GM12878 (cell line): ENCODE measurements around the gene TOP2A. TPM values are rescaled to one million over a fixed set of nuclear protein-coding genes. Genes with fewer than 3 reads are reported as not detected.
A peak's percentile ranks its signal among the peaks of the same experiment; 100 is the strongest.

Experiments used
- ATAC-seq: fragments of 200-7000 bp; cut with Tn5 transposase; 3 replicates; pipeline ENCODE4 v1.9.1; 2020; ENCODE audit warnings: mild to moderate bottlenecking, moderate library complexity
- BruUV-seq: library from RNA; stranded (reverse); fragments of 400-500 nt; replicated peaks from 2 replicates; lab custom pipeline; 2021; lab: Mats Ljungman, UMichigan
- CTCF ChIA-PET: fragments of 300-600 bp; sonication (Branson Sonifier 250); formaldehyde crosslinking; extraction: SDS; loops from one replicate; lab custom pipeline; 2021; ENCODE audit warnings: inconsistent platforms; lab: Yijun Ruan, JAX
- POLR2A ChIA-PET: fragments of 350-600 bp; formaldehyde crosslinking; extraction: SDS; loops from one replicate; lab custom pipeline; 2021; ENCODE audit warnings: inconsistent platforms; lab: Charles Lee
- RAD21 ChIA-PET: fragments of 300-600 bp; sonication (Branson Sonifier 250); formaldehyde crosslinking; loops from one replicate; lab custom pipeline; 2023; ENCODE audit warnings: antibody characterized with exemption; ENCODE audit not compliant: unreplicated experiment; lab: Charles Lee
- SMC1A ChIA-PET: fragments of 300-600 bp; sonication (Branson Sonifier 250); formaldehyde crosslinking; loops from one replicate; lab custom pipeline; 2023; ENCODE audit not compliant: unreplicated experiment, uncharacterized antibody; lab: Charles Lee
- DNase-seq: peaks from one replicate; pipeline ENCODE4 v3.0.0-alpha.2; 2011; ENCODE audit warnings: low read depth, low spot score
- FAIRE-seq: peaks from 3 replicates; lab custom pipeline; 2011; peaks lifted over from hg19 to GRCh38; lab: Jason Lieb, UNC
- H2AFZ ChIP-seq: 2 replicates; pipeline ENCODE4 v1.6.0; 2011; ENCODE audit warnings: low read depth, low read length, control low read depth; ENCODE audit not compliant: control insufficient read depth
- H3K27ac ChIP-seq: 2 replicates; pipeline ENCODE4 v1.5.1; 2011; ENCODE audit warnings: control low read depth; ENCODE audit not compliant: control insufficient read depth, insufficient read depth
- H3K27me3 ChIP-seq, 2 experiments: replicated peaks in 1 of 2; 2 replicates each; pipeline versions ENCODE4 v1.6.0 to v1.6.1; 2011; ENCODE audit warnings: low read length in 1 of 2; ENCODE audit not compliant: control insufficient read depth in 2 of 2, insufficient read depth in 2 of 2
- H3K36me3 ChIP-seq, 2 experiments: 2 replicates each; pipeline ENCODE4 v1.5.1; 2011; ENCODE audit warnings: low read length in 1 of 2; ENCODE audit not compliant: control insufficient read depth in 2 of 2, insufficient read depth in 2 of 2
- H3K4me1 ChIP-seq: 2 replicates; pipeline ENCODE4 v1.6.1; 2011; ENCODE audit warnings: mild to moderate bottlenecking, low read length, moderate library complexity, mixed read lengths; ENCODE audit not compliant: control insufficient read depth, insufficient read depth
- H3K4me2 ChIP-seq: 2 replicates; pipeline ENCODE4 v1.6.0; 2011; ENCODE audit warnings: control low read depth; ENCODE audit not compliant: control insufficient read depth, insufficient read depth
- H3K4me3 ChIP-seq: fragments of 200-600 bp; sonication (generic); 2 replicates; pipeline ENCODE4 v1.5.1; 2016
- H3K79me2 ChIP-seq: 2 replicates; pipeline ENCODE4 v1.6.0; 2011; ENCODE audit warnings: low read length; ENCODE audit not compliant: control insufficient read depth, insufficient read depth
- H3K9ac ChIP-seq: 2 replicates; pipeline ENCODE4 v1.8.0; 2011; ENCODE audit warnings: low read length, control low read depth, mixed read lengths; ENCODE audit not compliant: control insufficient read depth, insufficient read depth
- H3K9me3 ChIP-seq: replicated peaks from 3 replicates; pipeline ENCODE4 v1.5.1; 2011; ENCODE audit warnings: mild to moderate bottlenecking, low read length; ENCODE audit not compliant: control insufficient read depth, insufficient read depth
- H4K20me1 ChIP-seq: 2 replicates; pipeline ENCODE4 v1.6.0; 2011; ENCODE audit not compliant: control insufficient read depth, insufficient read depth
- BMI1 ChIP-seq: fragments of 450-650 bp; IDR thresholded peaks from 2 replicates; pipeline ENCODE4 v1.6.1; 2016; ENCODE audit warnings: mild to moderate bottlenecking, moderate library complexity, borderline replicate concordance
- GATAD2B ChIP-seq: fragments of 450-650 bp; conservative IDR thresholded peaks from 2 replicates; pipeline ENCODE4 v1.6.1; 2017; ENCODE audit warnings: low read depth, mild to moderate bottlenecking, moderate library complexity
- HDAC6 ChIP-seq: fragments of 200-600 bp; sonication (generic); IDR thresholded peaks from one replicate; pipeline ENCODE4 v1.8.0; 2017; ENCODE audit warnings: antibody characterized with exemption; ENCODE audit not compliant: unreplicated experiment
- IRF5 ChIP-seq: fragments of 450-650 bp; IDR thresholded peaks from 2 replicates; pipeline ENCODE4 v1.6.1; 2017; ENCODE audit warnings: borderline replicate concordance
- MTA2 ChIP-seq: fragments of 450-650 bp; IDR thresholded peaks from 2 replicates; pipeline ENCODE4 v1.6.1; 2016; ENCODE audit warnings: low read depth, mild to moderate bottlenecking, moderate library complexity
- NR2C2 ChIP-seq: IDR thresholded peaks from 2 replicates; pipeline ENCODE4 v1.6.1; 2011; ENCODE audit warnings: borderline replicate concordance, low read depth; ENCODE audit not compliant: control insufficient read depth, insufficient read length
- PRDM15 ChIP-seq: fragments of 450-650 bp; formaldehyde crosslinking; IDR thresholded peaks from 2 replicates; pipeline ENCODE4 v1.4.0; 2020; ENCODE audit warnings: mild to moderate bottlenecking, moderate library complexity
- RELA ChIP-seq: fragments of 450-650 bp; IDR thresholded peaks from 2 replicates; pipeline ENCODE4 v1.8.0; 2014; ENCODE audit warnings: borderline replicate concordance; ENCODE audit not compliant: partially characterized antibody
- STAT1 ChIP-seq: fragments of 450-650 bp; conservative IDR thresholded peaks from 2 replicates; pipeline ENCODE4 v1.6.1; 2014; ENCODE audit warnings: antibody characterized with exemption, mild to moderate bottlenecking
- TBL1XR1 ChIP-seq: IDR thresholded peaks from 2 replicates; pipeline ENCODE4 v1.6.1; 2012; ENCODE audit warnings: low read depth, low read length, improper control_type of control experiment
- WRNIP1 ChIP-seq: IDR thresholded peaks from 2 replicates; pipeline ENCODE4 v1.6.1; 2011; ENCODE audit warnings: low read depth, low read length, improper control_type of control experiment, borderline replicate concordance
- ZBTB11 ChIP-seq: fragments of 450-650 bp; formaldehyde crosslinking; IDR thresholded peaks from 2 replicates; pipeline ENCODE4 v1.5.0; 2022; ENCODE audit warnings: mild to moderate bottlenecking, missing genetic modification characterization
- ZNF207 ChIP-seq: fragments of 450-650 bp; IDR thresholded peaks from 2 replicates; pipeline ENCODE4 v1.6.1; 2014; ENCODE audit warnings: antibody characterized with exemption, mild to moderate bottlenecking, borderline replicate concordance
- WGBS: methylation state at CpG from one replicate; pipeline ENCODE4 v1.1.6; 2016; ENCODE audit warnings: low lambda C conversion rate; ENCODE audit not compliant: insufficient replicate concordance, insufficient coverage; ENCODE audit errors: missing lambda C conversion rate; 5-methylcytosine and 5-hydroxymethylcytosine counted together
- in situ Hi-C: fragments of 300-500 bp; cut with MboI; formaldehyde crosslinking; loops from 9 replicates; pipeline ENCODE4 v1.14.3; 2018; ENCODE audit warnings: mixed read lengths
- intact Hi-C: fragments of 100-400 bp; cut with micrococcal nuclease; formaldehyde crosslinking; loops from one replicate; pipeline ENCODE4 v1.14.2; 2022; ENCODE audit not compliant: unreplicated experiment
- polyA plus RNA-seq, 11 experiments: library from polyadenylated mRNA; depleted of rRNA in 4 of 11; unstranded in 6 of 11; stranded (reverse) in 5 of 11; fragments of >200 nt; fragmentation: Nextera tagmentation in 4 of 11; fragmentation: Illumina TruSeq in 1 of 11; extraction: Ambion mirVana in 4 of 11; extraction: Trizol in 1 of 11; gene quantifications; 1 replicate in 1 of 11; 2 replicates in 10 of 11; pipeline versions ENCODE4 v1.2.1 to v1.2.3, GENCODE V29; 2011 to 2016; ENCODE audit warnings: inconsistent platforms in 2 of 11, missing spikeins in 2 of 11, low read depth in 1 of 11
- total RNA-seq, 4 experiments: library from RNA; depleted of rRNA in 3 of 4; stranded (reverse); fragments of >200 nt in 3 of 4; fragmentation: Illumina TruSeq in 1 of 4; extraction: Trizol in 1 of 4; gene quantifications; 2 replicates each; pipeline versions ENCODE4 v1.2.1 to v1.2.3, GENCODE V29; 2013 to 2021

Gene TOP2A
- total and polyA plus RNA-seq, 10 of the 15 experiments (the other 5 are each of a cell fraction or from before 2014, with no cell fraction given) = 117 to 275 (median 232) TPM

- Histone ChIP-seq H3K36me3 (no peaks in the 10 kb centered on the region), H3K27me3 (peaks cover 0 to 14% of the 10 kb centered on the region in 2 experiments; a peak in 1 of 4 replicates), H4K20me1 (no peaks in the 10 kb centered on the region), H3K4me3 (peak within 1 kb of the TSS; percentile 61), H2AFZ (peak within 1 kb of the TSS; percentile 30; the same call in 1 of the 2 replicates), H3K4me1 (peaks cover 19% of the 10 kb centered on the region), H3K79me2 (no peaks in the 10 kb centered on the region), H3K27ac (no peak within 1 kb of the TSS), H3K9me3 (no peaks in the 10 kb centered on the region), H3K9ac (no peak within 1 kb of the TSS; the same call in 1 of the 2 replicates), H3K4me2 (peak within 1 kb of the TSS; percentile 58)
- CTCF ChIA-PET = interaction anchor here (0.8 to 16.0 kb wide), 16 partner anchors 21 to 172 kb away, joined by 3 to 289 read pairs (median 4); partner anchors contain the start of gene TOP2A
- intact Hi-C loops (loop anchor here (5.0 kb wide), 1 partner anchor 81 kb away; the partner anchor contains the start of gene GJD3), in situ Hi-C loops (loop anchor here (25.0 kb wide), 1 partner anchor 94 kb away; no protein-coding TSS in a partner anchor)
- WGBS = 4% methylated on average over 74 of the region's 98 CpGs
- no peak for FAIRE-seq
- SMC1A ChIA-PET = interaction anchor here (0.9 to 3.0 kb wide), 10 partner anchors 17 to 172 kb away, joined by 3 to 27 read pairs (median 4); no protein-coding TSS in a partner anchor
- RAD21 ChIA-PET = interaction anchor here (0.7 to 16.1 kb wide), 11 partner anchors 26 to 172 kb away, joined by 3 to 175 read pairs (median 5); partner anchors contain the start of gene TOP2A
- POLR2A ChIA-PET = interaction anchor here (0.7 to 1.6 kb wide), 5 partner anchors 38 to 161 kb away, joined by 3 to 9 read pairs (median 5); no protein-coding TSS in a partner anchor
- BruUV-seq = no TSS peak
- no peak for DNase-seq
- ATAC-seq = peak; percentile 84
- TF ChIP-seq TBL1XR1 (no peak), NR2C2 (no peak), ZBTB11 (CRISPR knock-in tag) (no peak), HDAC6 (peak; percentile 42), ZNF207 (no peak), WRNIP1 (no peak), BMI1 (no peak), STAT1 (no peak), GATAD2B (peak; percentile 80), MTA2 (no peak), IRF5 (no peak), PRDM15 (CRISPR knock-in tag) (no peak), RELA (no peak)
Measured at GRCh38 chr17:40443196-40443987, 25.7 kb upstream of the TOP2A start, which contains the start of gene IGFBP4. IGFBP4 (plus strand) TSS chr17:40443450; CDS start chr17:40443736, 286 bp downstream.
